ENCODE data around the gene FAM53C.
A peak's percentile ranks its signal among the peaks of the same experiment; 100 is the strongest.

FAM53C gene

GRCh38 chr5:138339464-138339863, 1.4 kb downstream of the FAM53C start:
- Mint-ChIP-seq H3K4me3 (peak overlapping the region; percentile 87), H3K9me3 (no peaks in the 10 kb centered on the region), H3K27ac (peak overlapping the region; percentile 92), H3K4me1 (ENCODE audit: low read depth) (peaks cover 45% of the 10 kb centered on the region), H3K36me3 (ENCODE audit: low read depth) (peaks cover 44% of the 10 kb centered on the region), H3K27me3 (no peaks in the 10 kb centered on the region)
- DNase-seq = no peak

GRCh38 chr5:138340008-138340407, 1.9 kb downstream of the FAM53C start:
- no peak for DNase-seq
- H3K4me1 Mint-ChIP-seq (ENCODE audit: low read depth) = peaks cover 41% of the 10 kb centered on the region
- peaks cover 49% of the 10 kb centered on the region for H3K36me3 Mint-ChIP-seq (ENCODE audit: low read depth)
- H3K27me3 Mint-ChIP-seq = no peaks in the 10 kb centered on the region
- H3K27ac Mint-ChIP-seq = peak overlapping the region; percentile 92
- H3K4me3 Mint-ChIP-seq = peak overlapping the region; percentile 87
- no peaks in the 10 kb centered on the region for H3K9me3 Mint-ChIP-seq

GRCh38 chr5:138344887-138345622, 7.0 kb downstream of the FAM53C start:
- no peak for DNase-seq
- Mint-ChIP-seq H3K4me3 (no peak overlapping the region), H3K9me3 (no peaks in the 10 kb centered on the region), H3K4me1 (ENCODE audit: low read depth) (peaks cover 18% of the 10 kb centered on the region), H3K27me3 (no peaks in the 10 kb centered on the region), H3K27ac (no peak overlapping the region), H3K36me3 (ENCODE audit: low read depth) (peaks cover 87% of the 10 kb centered on the region)

DNA sequence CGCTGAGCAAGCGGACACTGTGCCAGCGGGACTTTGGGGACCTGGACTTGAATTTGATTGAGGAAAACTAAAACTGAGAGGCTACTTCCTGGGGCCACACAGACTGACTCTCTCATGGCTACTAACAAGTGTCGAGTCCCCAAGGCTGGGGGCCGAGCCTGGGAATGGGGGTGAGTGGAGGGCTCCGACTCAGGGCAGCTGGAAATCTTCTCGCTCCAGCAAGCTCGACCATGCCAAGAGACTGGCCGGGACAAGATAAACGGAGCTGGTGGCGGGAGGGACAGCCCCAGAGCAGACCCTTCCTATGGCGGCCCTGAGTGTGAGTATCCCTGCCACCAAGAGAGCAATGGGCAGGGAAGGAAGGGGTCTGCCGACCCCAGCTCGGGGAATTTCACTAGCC, 8.8 kb downstream of the FAM53C start:
- peaks cover 10% of the 10 kb centered on the region for H3K4me1 Mint-ChIP-seq (ENCODE audit: low read depth)
- H3K4me3 Mint-ChIP-seq = no peak overlapping the region
- no peaks in the 10 kb centered on the region for H3K27me3 Mint-ChIP-seq
- peaks cover 4% of the 10 kb centered on the region for H3K9me3 Mint-ChIP-seq
- DNase-seq = no peak
- H3K36me3 Mint-ChIP-seq (ENCODE audit: low read depth) = peaks cover 78% of the 10 kb centered on the region
- no peak overlapping the region for H3K27ac Mint-ChIP-seq

GRCh38 chr5:138349852-138350562, 11.9 kb downstream of the FAM53C start:
- no peak for DNase-seq
- no peak overlapping the region for H3K4me3 Mint-ChIP-seq
- H3K36me3 Mint-ChIP-seq (ENCODE audit: low read depth) = peaks cover 64% of the 10 kb centered on the region
- no peaks in the 10 kb centered on the region for H3K27me3 Mint-ChIP-seq
- peaks cover 8% of the 10 kb centered on the region for H3K9me3 Mint-ChIP-seq
- H3K27ac Mint-ChIP-seq = peak overlapping the region; percentile 10
- peaks cover 29% of the 10 kb centered on the region for H3K4me1 Mint-ChIP-seq (ENCODE audit: low read depth)

GRCh38 chr5:138350563-138350890, 12.5 kb downstream of the FAM53C start:
- Mint-ChIP-seq H3K36me3 (ENCODE audit: low read depth) (peaks cover 58% of the 10 kb centered on the region), H3K27me3 (no peaks in the 10 kb centered on the region), H3K9me3 (peaks cover 8% of the 10 kb centered on the region), H3K4me1 (ENCODE audit: low read depth) (peaks cover 35% of the 10 kb centered on the region), H3K27ac (no peak overlapping the region), H3K4me3 (no peak overlapping the region)
- no peak for DNase-seq

GRCh38 chr5:138351056-138351455, 13.0 kb downstream of the FAM53C start:
- DNase-seq = no peak
- no peak overlapping the region for H3K4me3 Mint-ChIP-seq
- peaks cover 40% of the 10 kb centered on the region for H3K4me1 Mint-ChIP-seq (ENCODE audit: low read depth)
- H3K27ac Mint-ChIP-seq = no peak overlapping the region
- no peaks in the 10 kb centered on the region for H3K27me3 Mint-ChIP-seq
- peaks cover 8% of the 10 kb centered on the region for H3K9me3 Mint-ChIP-seq
- H3K36me3 Mint-ChIP-seq (ENCODE audit: low read depth) = peaks cover 53% of the 10 kb centered on the region

GRCh38 chr5:138351517-138351916, 13.5 kb downstream of the FAM53C start:
- Mint-ChIP-seq H3K27ac (peak overlapping the region; percentile 82), H3K4me1 (ENCODE audit: low read depth) (peaks cover 45% of the 10 kb centered on the region), H3K4me3 (no peak overlapping the region), H3K27me3 (no peaks in the 10 kb centered on the region), H3K36me3 (ENCODE audit: low read depth) (peaks cover 48% of the 10 kb centered on the region), H3K9me3 (peaks cover 8% of the 10 kb centered on the region)
- no peak for DNase-seq

DNA sequence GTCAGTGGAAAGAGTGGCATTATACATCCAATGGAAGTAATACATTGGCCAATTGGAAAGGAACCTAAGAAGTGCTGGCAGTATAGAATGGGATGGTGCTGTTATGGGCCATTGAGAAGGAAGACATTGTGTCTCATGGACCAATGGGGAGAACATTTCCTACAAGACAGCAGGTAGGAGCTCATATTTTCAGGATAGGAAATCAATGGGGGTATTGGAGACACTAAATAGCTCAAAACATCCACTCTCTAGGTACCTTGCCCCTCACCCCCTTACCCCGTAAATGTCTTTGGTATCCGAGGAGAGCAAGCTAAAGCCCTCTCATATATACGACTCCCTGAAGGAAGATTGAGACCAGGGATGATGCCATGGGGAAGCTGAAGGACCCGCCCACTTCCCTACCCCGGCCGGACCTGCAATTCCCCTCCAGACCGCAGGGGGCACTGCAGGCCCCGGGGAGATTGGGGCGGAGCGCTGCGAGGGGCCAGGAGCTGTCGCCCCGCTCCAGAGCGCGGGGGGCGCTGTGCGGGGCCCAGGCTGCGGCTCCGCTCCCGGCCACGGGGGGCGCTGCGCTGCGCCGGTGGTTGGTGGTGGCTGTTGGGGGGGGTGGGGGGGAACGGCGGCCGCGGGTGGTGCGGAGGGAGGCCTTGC, 14.1 kb downstream of the FAM53C start, which contains the start of gene KDM3B:
Gene KDM3B, plus strand, starts transcription at position 615 of the 651 bp plus-strand sequence. CDS start 111 bp downstream, outside the sequence.
- Mint-ChIP-seq H3K27ac (peak within 1 kb of the TSS; percentile 93), H3K4me3 (peak within 1 kb of the TSS; percentile 91), H3K9me3 (peaks cover 8% of the 10 kb centered on the region), H3K36me3 (ENCODE audit: low read depth) (peaks cover 45% of the 10 kb centered on the region), H3K4me1 (ENCODE audit: low read depth) (peaks cover 47% of the 10 kb centered on the region), H3K27me3 (no peaks in the 10 kb centered on the region)
- peak; percentile 99 for DNase-seq

GRCh38 chr5:138352722-138353559, 14.9 kb downstream of the FAM53C start:
- peaks cover 37% of the 10 kb centered on the region for H3K36me3 Mint-ChIP-seq (ENCODE audit: low read depth)
- DNase-seq = no peak
- H3K27ac Mint-ChIP-seq = peak overlapping the region; percentile 93
- H3K9me3 Mint-ChIP-seq = peaks cover 8% of the 10 kb centered on the region
- H3K4me3 Mint-ChIP-seq = peak overlapping the region; percentile 91
- peaks cover 47% of the 10 kb centered on the region for H3K4me1 Mint-ChIP-seq (ENCODE audit: low read depth)
- no peaks in the 10 kb centered on the region for H3K27me3 Mint-ChIP-seq

DNA sequence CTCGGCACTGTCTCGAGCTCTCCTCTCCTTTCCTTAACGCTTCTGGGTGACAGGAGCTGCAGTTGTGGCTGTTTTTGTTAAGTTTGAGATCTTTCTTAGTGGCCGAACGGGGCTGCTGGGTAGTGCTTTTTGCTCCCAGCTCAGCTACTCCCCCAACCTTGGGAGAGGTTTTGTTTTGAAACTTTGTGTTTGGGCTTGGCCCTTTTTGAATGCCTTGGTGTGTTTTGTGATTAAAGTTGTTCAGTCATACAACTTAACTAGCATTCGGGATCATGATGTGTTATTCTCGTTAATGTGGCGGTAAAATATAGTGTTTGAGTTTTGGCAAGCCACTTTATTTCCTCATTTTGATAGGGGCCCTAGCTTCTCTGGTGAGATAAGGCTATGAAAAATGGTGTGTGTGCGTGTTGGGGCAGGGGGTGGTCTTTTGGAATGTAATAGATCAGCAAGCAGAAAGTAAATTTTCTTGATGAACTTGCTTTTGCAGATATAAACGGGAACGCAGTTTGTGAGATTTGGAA, 15.6 kb downstream of the FAM53C start:
- H3K9me3 Mint-ChIP-seq = peaks cover 8% of the 10 kb centered on the region
- no peaks in the 10 kb centered on the region for H3K27me3 Mint-ChIP-seq
- H3K27ac Mint-ChIP-seq = peak overlapping the region; percentile 93
- peaks cover 47% of the 10 kb centered on the region for H3K4me1 Mint-ChIP-seq (ENCODE audit: low read depth)
- DNase-seq = no peak
- H3K4me3 Mint-ChIP-seq = peak overlapping the region; percentile 91
- peaks cover 30% of the 10 kb centered on the region for H3K36me3 Mint-ChIP-seq (ENCODE audit: low read depth)

- DNase-seq = no peak
Observed at GRCh38 chr5:138354387-138354786, 16.3 kb downstream of the FAM53C start.

DNA sequence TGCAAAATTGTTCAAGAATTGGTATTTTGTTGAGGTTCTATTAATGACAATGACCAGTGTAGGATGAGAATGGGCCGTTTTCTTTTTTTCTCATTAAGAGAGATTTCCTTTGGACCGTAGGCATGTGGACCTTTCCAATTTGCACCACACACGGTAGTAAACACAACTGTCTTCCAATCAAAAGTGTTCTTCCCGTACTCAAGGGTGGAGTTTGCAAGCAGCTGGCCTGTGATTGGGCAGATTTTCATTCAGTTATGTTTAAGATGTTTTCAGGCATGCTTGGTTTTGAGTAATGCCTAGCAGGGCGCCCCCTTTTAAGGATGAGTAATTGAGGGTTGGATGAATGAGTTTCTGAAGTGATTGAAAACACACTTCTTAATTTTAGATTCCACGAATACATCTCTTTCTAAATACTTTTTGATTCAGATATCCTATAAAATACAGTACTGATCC, 16.9 kb downstream of the FAM53C start:
- Mint-ChIP-seq H3K4me1 (ENCODE audit: low read depth) (peaks cover 52% of the 10 kb centered on the region), H3K27ac (peak overlapping the region; percentile 93), H3K36me3 (ENCODE audit: low read depth) (peaks cover 22% of the 10 kb centered on the region), H3K9me3 (peaks cover 8% of the 10 kb centered on the region), H3K4me3 (peak overlapping the region; percentile 91), H3K27me3 (no peaks in the 10 kb centered on the region)
- DNase-seq = peak; percentile 47

More at GRCh38 chr5:138354387-138354786, 16.3 kb downstream of the FAM53C start:
- Mint-ChIP-seq H3K9me3 (peaks cover 8% of the 10 kb centered on the region), H3K27me3 (no peaks in the 10 kb centered on the region), H3K27ac (peak overlapping the region; percentile 93), H3K4me3 (peak overlapping the region; percentile 91), H3K4me1 (ENCODE audit: low read depth) (peaks cover 48% of the 10 kb centered on the region), H3K36me3 (ENCODE audit: low read depth) (peaks cover 24% of the 10 kb centered on the region)

DNA sequence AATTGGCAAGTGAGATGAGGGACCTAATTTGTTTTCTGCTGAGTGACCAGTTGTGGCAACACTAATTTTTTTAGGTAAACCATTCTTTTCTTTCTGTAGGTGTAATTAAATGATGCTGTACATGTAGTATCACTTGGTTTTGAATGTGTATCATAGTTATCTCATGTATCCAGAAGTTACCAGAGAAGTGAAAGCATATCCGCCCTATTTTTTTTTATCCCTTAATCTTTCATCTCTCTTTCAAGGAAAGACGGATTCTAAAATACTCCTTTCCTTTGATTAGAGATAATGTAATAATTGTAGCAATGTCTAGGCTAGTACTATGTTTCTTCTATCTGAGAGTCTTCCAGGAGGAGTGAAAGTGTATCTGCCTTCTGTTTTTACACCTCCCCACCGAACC, 21.6 kb downstream of the FAM53C start:
- Mint-ChIP-seq H3K27ac (peak overlapping the region; percentile 16), H3K36me3 (ENCODE audit: low read depth) (peaks cover 10% of the 10 kb centered on the region), H3K4me3 (no peak overlapping the region), H3K9me3 (no peaks in the 10 kb centered on the region), H3K27me3 (no peaks in the 10 kb centered on the region), H3K4me1 (ENCODE audit: low read depth) (peaks cover 48% of the 10 kb centered on the region)
- no peak for DNase-seq

Data from activated T-cell treated with anti-CD3 and anti-CD28 coated beads, Interleukin-2, amount 50 U/mL, for 24 hours (primary cell).